NOMO-1 treated with DMSO at 0.1 percent for 48 hours (cell line): ENCODE data around the gene SDHA.

ENCODE experiments used
- DNase-seq: peaks from one replicate; lab custom pipeline; 2025; ENCODE audit not compliant: unreplicated experiment; lab: John Stamatoyannopoulos, UW

Gene SDHA

GRCh38 chr5:217494-218456, at the start of gene SDHA, which contains the start of gene CCDC127:
Gene SDHA (plus strand): TSS chr5:218320. CDS start chr5:218356, 36 bp downstream.
Gene CCDC127 (minus strand): TSS chr5:218153. CDS start chr5:216849, 1,304 bp downstream.
- peak; percentile 98 for DNase-seq

- no peak for DNase-seq
Measured at GRCh38 chr5:169071-169727, 48.9 kb upstream of the SDHA start.

- DNase-seq, result no peak
Measured at GRCh38 chr5:169728-170094, 48.4 kb upstream of the SDHA start.

- DNase-seq, result no peak
Measured at GRCh38 chr5:170971-171800, 46.9 kb upstream of the SDHA start.

GRCh38 chr5:171801-172331, 46.3 kb upstream of the SDHA start:
- no peak for DNase-seq

GRCh38 chr5:172421-172820, 45.7 kb upstream of the SDHA start:
- no peak for DNase-seq

GRCh38 chr5:172841-173251, 45.3 kb upstream of the SDHA start:
- DNase-seq, result no peak

GRCh38 chr5:173392-174290, 44.5 kb upstream of the SDHA start:
- no peak for DNase-seq

- no peak for DNase-seq
Measured at GRCh38 chr5:174291-174600, 43.9 kb upstream of the SDHA start.

- no peak for DNase-seq
Measured at GRCh38 chr5:174876-175465, 43.1 kb upstream of the SDHA start.

GRCh38 chr5:176296-176823, 41.8 kb upstream of the SDHA start:
- no peak for DNase-seq

- no peak for DNase-seq
Measured at GRCh38 chr5:178110-178509, 40.0 kb upstream of the SDHA start.

- no peak for DNase-seq
Measured at GRCh38 chr5:179401-179800, 38.7 kb upstream of the SDHA start.

GRCh38 chr5:180286-180918, 37.7 kb upstream of the SDHA start:
- no peak for DNase-seq

- DNase-seq, result no peak
Measured at GRCh38 chr5:181160-181559, 37.0 kb upstream of the SDHA start.

- DNase-seq, result no peak
Measured at GRCh38 chr5:181566-181965, 36.6 kb upstream of the SDHA start.

GRCh38 chr5:182126-182525, 36.0 kb upstream of the SDHA start:
- DNase-seq, result no peak

GRCh38 chr5:184471-184870, 33.6 kb upstream of the SDHA start:
- no peak for DNase-seq
